Naive B cell (primary cell): ENCODE results near the gene COX18. TPM values are rescaled to one million over a fixed set of nuclear protein-coding genes. Genes with fewer than 3 reads are reported as not detected.

Experiments used
- ATAC-seq, 2 donors: fragments of 150-1000 bp; cut with Tn5 transposase; 2 replicates each; pipeline ENCODE4 v1.10.0; 2021; ENCODE audit warnings: low read depth in 2 of 2, mild to moderate bottlenecking in 2 of 2, moderate library complexity in 2 of 2
- DNase-seq: peaks from one replicate; pipeline ENCODE4 v3.0.0; 2022
- H3K27ac Mint-ChIP-seq, 6 donors: one replicate each; pipeline ENCODE4 v1.8.0; 2020 to 2022; ENCODE audit warnings: mild to moderate bottlenecking in 6 of 6, mixed read lengths in 6 of 6, moderate library complexity in 5 of 6, inconsistent platforms in 2 of 6
- H3K27me3 Mint-ChIP-seq, 3 donors: one replicate each; pipeline ENCODE4 v1.8.0; 2021 to 2022; ENCODE audit warnings: mixed read lengths in 3 of 3, mild to moderate bottlenecking in 1 of 3
- H3K36me3 Mint-ChIP-seq, 2 donors: one replicate each; pipeline ENCODE4 v1.8.0; 2020 to 2022; ENCODE audit warnings: mixed read lengths in 2 of 2, inconsistent platforms in 1 of 2, mild to moderate bottlenecking in 1 of 2
- H3K4me1 Mint-ChIP-seq, 3 donors: one replicate each; pipeline ENCODE4 v1.8.0; 2020 to 2022; ENCODE audit warnings: mixed read lengths in 3 of 3, inconsistent platforms in 1 of 3, mild to moderate bottlenecking in 1 of 3, moderate library complexity in 1 of 3
- H3K4me3 Mint-ChIP-seq, 8 donors: one replicate each; pipeline ENCODE4 v1.8.0; 2020 to 2022; ENCODE audit warnings: mild to moderate bottlenecking in 8 of 8, mixed read lengths in 8 of 8, moderate library complexity in 8 of 8, inconsistent platforms in 2 of 8
- H3K9me3 Mint-ChIP-seq, 7 donors: one replicate each; pipeline ENCODE4 v1.8.0; 2020 to 2022; ENCODE audit warnings: mixed read lengths in 7 of 7, mild to moderate bottlenecking in 5 of 7, inconsistent platforms in 2 of 7, moderate library complexity in 1 of 7
- polyA plus RNA-seq, 6 donors: library from polyadenylated mRNA; unstranded; fragments of 300-500 nt; fragmentation: Illumina TruSeq; gene quantifications; one replicate each; pipeline ENCODE4 v1.2.3, GENCODE V29; 2021; ENCODE audit warnings: low read depth in 6 of 6

The COX18 gene
- polyA plus RNA-seq, 6 donors from 2014 or later: 4.1 to 10.0 (median 5.7) TPM; not detected in 1

GRCh38 chr4:73034896-73035295 lies 34.6 kb downstream of the COX18 start:
- no peak for DNase-seq
- H3K4me1 Mint-ChIP-seq: peaks cover 0 to 3% (median 0%) of the 10 kb centered on the region in 3 donors
- H3K36me3 Mint-ChIP-seq: peaks cover 8 to 16% of the 10 kb centered on the region in 2 donors
- no peak overlapping the region for H3K27ac Mint-ChIP-seq
- peaks cover 3 to 21% (median 13%) of the 10 kb centered on the region in 7 donors for H3K9me3 Mint-ChIP-seq
- no peak overlapping the region for H3K4me3 Mint-ChIP-seq
- no peak for ATAC-seq
- H3K27me3 Mint-ChIP-seq: peaks cover 0 to 6% (median 4%) of the 10 kb centered on the region in 3 donors

- Mint-ChIP-seq H3K36me3 (no peaks in the 10 kb centered on the region), H3K27ac (no peak overlapping the region), H3K9me3 (peaks cover 0 to 3% (median 0%) of the 10 kb centered on the region in 7 donors), H3K4me3 (no peak overlapping the region), H3K4me1 (peaks cover 4 to 10% (median 6%) of the 10 kb centered on the region in 3 donors), H3K27me3 (peaks cover 0 to 2% (median 0%) of the 10 kb centered on the region in 3 donors)
- ATAC-seq: no peak
- DNase-seq: no peak
These were observed 40.9 kb downstream of the COX18 start for GRCh38 chr4:73028621-73029020.

GRCh38 chr4:73021634-73022033 lies 47.9 kb downstream of the COX18 start:
- Mint-ChIP-seq H3K9me3 (peaks cover 0 to 4% (median 0%) of the 10 kb centered on the region in 7 donors), H3K27me3 (peaks cover 7 to 9% (median 9%) of the 10 kb centered on the region in 3 donors), H3K4me1 (peaks cover 4 to 12% (median 6%) of the 10 kb centered on the region in 3 donors), H3K36me3 (no peaks in the 10 kb centered on the region), H3K4me3 (no peak overlapping the region), H3K27ac (no peak overlapping the region)
- ATAC-seq (no peak), DNase-seq (no peak)

GRCh38 chr4:73019462-73020047 lies 50.0 kb downstream of the COX18 start:
- H3K4me3 Mint-ChIP-seq: no peak overlapping the region
- DNase-seq: peak; percentile 7
- no peak for ATAC-seq

GRCh38 chr4:73018595-73018994 lies 50.9 kb downstream of the COX18 start:
- ATAC-seq (no peak), DNase-seq (no peak)
- Mint-ChIP-seq H3K36me3 (no peaks in the 10 kb centered on the region), H3K4me1 (peaks cover 0 to 2% (median 0%) of the 10 kb centered on the region in 3 donors), H3K27ac (no peak overlapping the region), H3K9me3 (peaks cover 0 to 3% (median 0%) of the 10 kb centered on the region in 7 donors), H3K4me3 (no peak overlapping the region), H3K27me3 (peaks cover 7 to 15% (median 9%) of the 10 kb centered on the region in 3 donors)

More at GRCh38 chr4:73019462-73020047, 50.0 kb downstream of the COX18 start:
- H3K9me3 Mint-ChIP-seq: peaks cover 0 to 4% (median 0%) of the 10 kb centered on the region in 7 donors
- peaks cover 7 to 17% (median 9%) of the 10 kb centered on the region in 3 donors for H3K27me3 Mint-ChIP-seq
- H3K27ac Mint-ChIP-seq: no peak overlapping the region
- peaks cover 2 to 9% (median 3%) of the 10 kb centered on the region in 3 donors for H3K4me1 Mint-ChIP-seq
- H3K36me3 Mint-ChIP-seq: no peaks in the 10 kb centered on the region

GRCh38 chr4:73013310-73013709 lies 56.2 kb downstream of the COX18 start:
- H3K27me3 Mint-ChIP-seq: peaks cover 12 to 22% (median 12%) of the 10 kb centered on the region in 3 donors
- peaks cover 6 to 8% of the 10 kb centered on the region in 2 donors for H3K36me3 Mint-ChIP-seq
- no peak for ATAC-seq
- peak overlapping the region in 1 of 6 donors; percentile 19 for H3K27ac Mint-ChIP-seq
- H3K9me3 Mint-ChIP-seq: peaks cover 7 to 27% (median 18%) of the 10 kb centered on the region in 7 donors
- H3K4me3 Mint-ChIP-seq: no peak overlapping the region
- DNase-seq: no peak
- no peaks in the 10 kb centered on the region for H3K4me1 Mint-ChIP-seq

GRCh38 chr4:73012673-73013072 lies 56.8 kb downstream of the COX18 start:
- peaks cover 7 to 27% (median 18%) of the 10 kb centered on the region in 7 donors for H3K9me3 Mint-ChIP-seq
- H3K4me1 Mint-ChIP-seq: no peaks in the 10 kb centered on the region
- peaks cover 12 to 23% (median 12%) of the 10 kb centered on the region in 3 donors for H3K27me3 Mint-ChIP-seq
- no peak for ATAC-seq
- no peak overlapping the region for H3K27ac Mint-ChIP-seq
- H3K4me3 Mint-ChIP-seq: no peak overlapping the region
- H3K36me3 Mint-ChIP-seq: peaks cover 6 to 8% of the 10 kb centered on the region in 2 donors
- DNase-seq: no peak

- peaks cover 12 to 23% (median 12%) of the 10 kb centered on the region in 3 donors for H3K27me3 Mint-ChIP-seq
- peak overlapping the region in 1 of 8 donors; percentile 9 for H3K4me3 Mint-ChIP-seq
- peaks cover 7 to 27% (median 20%) of the 10 kb centered on the region in 7 donors for H3K9me3 Mint-ChIP-seq
- no peak for ATAC-seq
- H3K27ac Mint-ChIP-seq: no peak overlapping the region
- peaks cover 6 to 8% of the 10 kb centered on the region in 2 donors for H3K36me3 Mint-ChIP-seq
- peaks cover 0 to 2% (median under 1%) of the 10 kb centered on the region in 3 donors for H3K4me1 Mint-ChIP-seq
- DNase-seq: no peak
These were observed 57.9 kb downstream of the COX18 start for GRCh38 chr4:73011629-73011985.

- DNase-seq: no peak
- H3K27ac Mint-ChIP-seq: no peak overlapping the region
- peaks cover 6 to 8% of the 10 kb centered on the region in 2 donors for H3K36me3 Mint-ChIP-seq
- peaks cover 12 to 23% (median 12%) of the 10 kb centered on the region in 3 donors for H3K27me3 Mint-ChIP-seq
- peaks cover 4 to 8% (median 7%) of the 10 kb centered on the region in 3 donors for H3K4me1 Mint-ChIP-seq
- H3K4me3 Mint-ChIP-seq: no peak overlapping the region
- no peak for ATAC-seq
- H3K9me3 Mint-ChIP-seq: peaks cover 7 to 27% (median 20%) of the 10 kb centered on the region in 7 donors
These were observed 58.5 kb downstream of the COX18 start for GRCh38 chr4:73010789-73011628.

GRCh38 chr4:73007526-73008100 lies 61.9 kb downstream of the COX18 start:
- peaks cover 6 to 8% of the 10 kb centered on the region in 2 donors for H3K36me3 Mint-ChIP-seq
- H3K27me3 Mint-ChIP-seq: peaks cover 13 to 21% (median 18%) of the 10 kb centered on the region in 3 donors
- ATAC-seq (no peak), DNase-seq (no peak)
- no peak overlapping the region for H3K27ac Mint-ChIP-seq
- no peak overlapping the region for H3K4me3 Mint-ChIP-seq
- peaks cover 5 to 9% (median 7%) of the 10 kb centered on the region in 3 donors for H3K4me1 Mint-ChIP-seq
- peaks cover 7 to 27% (median 14%) of the 10 kb centered on the region in 7 donors for H3K9me3 Mint-ChIP-seq

- H3K27me3 Mint-ChIP-seq: peaks cover 13 to 24% (median 18%) of the 10 kb centered on the region in 3 donors
- DNase-seq (no peak), ATAC-seq (peak; percentile 45)
- no peak overlapping the region for H3K27ac Mint-ChIP-seq
- peaks cover 5 to 9% (median 7%) of the 10 kb centered on the region in 3 donors for H3K4me1 Mint-ChIP-seq
- H3K4me3 Mint-ChIP-seq: no peak overlapping the region
- H3K9me3 Mint-ChIP-seq: peaks cover 5 to 18% (median 11%) of the 10 kb centered on the region in 7 donors
- peaks cover 6 to 8% of the 10 kb centered on the region in 2 donors for H3K36me3 Mint-ChIP-seq
These were observed 63.1 kb downstream of the COX18 start for GRCh38 chr4:73006286-73006990.

GRCh38 chr4:73005514-73005913 lies 64.0 kb downstream of the COX18 start:
- Mint-ChIP-seq H3K4me1 (peaks cover 5 to 9% (median 7%) of the 10 kb centered on the region in 3 donors), H3K27me3 (peaks cover 18 to 29% (median 18%) of the 10 kb centered on the region in 3 donors), H3K36me3 (peaks cover 6 to 8% of the 10 kb centered on the region in 2 donors), H3K9me3 (peaks cover 5 to 18% (median 8%) of the 10 kb centered on the region in 7 donors), H3K4me3 (no peak overlapping the region), H3K27ac (no peak overlapping the region)
- no peak for ATAC-seq
- DNase-seq: no peak
